Adrenal gland (tissue), 12 donors: ENCODE data around the gene ENTREP3. TPM values are rescaled to one million over a fixed set of nuclear protein-coding genes. Genes with fewer than 3 reads are reported as not detected.

ENCODE experiments used
- DNase-seq, 7 donors: peaks; one replicate each; pipeline ENCODE4 v3.0.0-alpha.2; 2019 to 2020
- H3K27ac ChIP-seq, 5 donors: fragments of 200-600 bp; sonication (generic) in 4 of 5; 1 replicate in 3 of 5; 2 replicates in 2 of 5; pipeline versions ENCODE4 v1.5.1 to v1.8.0; 2016 to 2020; ENCODE audit warnings: mild to moderate bottlenecking in 1 of 5
- H3K27me3 ChIP-seq: fragments of 200-600 bp; 2 replicates; pipeline ENCODE4 v1.8.0; 2021
- H3K36me3 ChIP-seq, 2 donors: fragments of 200-600 bp; replicated peaks in 1 of 2; 1 replicate in 1 of 2; 2 replicates in 1 of 2; pipeline versions ENCODE4 v1.5.1 to v1.8.0; 2018 to 2022
- H3K4me1 ChIP-seq, 2 donors: fragments of 200-600 bp; replicated peaks in 1 of 2; 1 replicate in 1 of 2; 2 replicates in 1 of 2; pipeline versions ENCODE4 v1.5.1 to v1.8.0; 2018 to 2021
- H3K4me3 ChIP-seq, 4 donors: fragments of 200-600 bp; sonication (generic) in 3 of 4; one replicate each; pipeline ENCODE4 v1.5.1; 2016 to 2018
- H3K9me3 ChIP-seq, 3 donors: fragments of 200-600 bp; sonication (generic) in 1 of 3; replicated peaks in 1 of 3; 1 replicate in 2 of 3; 2 replicates in 1 of 3; pipeline versions ENCODE4 v1.5.1 to v1.8.0; 2016 to 2021
- CTCF ChIP-seq, 6 experiments: fragments of 450-650 bp in 4 of 6; fragments of 200-600 bp in 2 of 6; sonication (generic) in 1 of 6; IDR thresholded peaks; 1 replicate in 5 of 6; 2 replicates in 1 of 6; pipeline versions ENCODE4 v1.5.1 to v1.8.0; 2016 to 2021; ENCODE audit warnings: antibody characterized with exemption in 6 of 6, mild to moderate bottlenecking in 2 of 6, moderate library complexity in 1 of 6
- POLR2A ChIP-seq, 2 donors: fragments of 450-650 bp; IDR thresholded peaks; one replicate each; pipeline ENCODE4 v1.6.1; 2017; ENCODE audit warnings: antibody characterized with exemption in 2 of 2, mild to moderate bottlenecking in 2 of 2, moderate library complexity in 1 of 2
- WGBS, 4 donors: extraction: QIAGEN DNeasy Blood & Tissue Kit in 2 of 4; methylation state at CpG; one replicate each; pipeline versions ENCODE4 v1.1.5 to v1.1.7; 2013 to 2017; 5-methylcytosine and 5-hydroxymethylcytosine counted together
- intact Hi-C, 2 donors: fragments of 100-400 bp; cut with DNase I; formaldehyde crosslinking; loops; one replicate each; pipeline versions ENCODE4 v1.14.1 to v1.15.0; 2022 to 2023
- polyA plus RNA-seq, 3 donors: library from polyadenylated mRNA; stranded (reverse); fragments of 200-250 nt in 2 of 3; fragments of 350-450 nt in 1 of 3; fragmentation: Illumina TruSeq in 1 of 3; extraction: RNeasy Lipid Tissue Mini Kit (QIAGEN cat#74804) in 1 of 3; gene quantifications; one replicate each; pipeline ENCODE4 v1.2.3, GENCODE V29; 2013 to 2014
- total RNA-seq, 9 donors: library from RNA; depleted of rRNA in 4 of 9; stranded (reverse); fragments of >200 nt in 4 of 9; fragments of 120-200 nt in 1 of 9; fragmentation: NEBNext Ultra II Directional in 1 of 9; extraction: Animal tissue kit (Norgen Biotek cat#: 25700) in 1 of 9; gene quantifications; one replicate each; pipeline versions ENCODE4 v1.1.0 to v1.2.4, GENCODE V29; 2013 to 2023
- donor health status: healthy with polysubstance abuse.
- donor health status: Bipolar disorder and iron deficiency.
- donor health status: DM: yes; HTN: yes; CAD: no.
- donor health status: DM: no; HTN: no; CAD: no.
- donor health status: DM: no; HTN: no; CAD: no.
- donor health status: DM: yes; HTN: yes; CAD: no.

The ENTREP3 gene
- total and polyA plus RNA-seq, 12 donors: 8.5 to 43.0 (median 26.4) TPM

GRCh38 chr1:155277902-155278688 is 22.8 kb upstream of the ENTREP3 start:
- 0 to 3% (median 1%) methylated on average over 6 to 29 of the region's 29 CpGs for WGBS, 4 donors
- Histone ChIP-seq H3K9me3 (no peaks in the 10 kb centered on the region), H3K27ac (peak overlapping the region in 2 of 5 donors; percentile 60 to 73), H3K36me3 (no peaks in the 10 kb centered on the region), H3K4me3 (peak overlapping the region in 3 of 4 donors; percentile 56 to 82 (median 76)), H3K27me3 (no peaks in the 10 kb centered on the region), H3K4me1 (peaks cover 13 to 18% of the 10 kb centered on the region in 2 donors)
- TF ChIP-seq POLR2A (IDR thresholded peaks at IDR 0.05) (no peak), CTCF (IDR thresholded peaks at IDR 0.05) (peak in 2 of 6 experiments; percentile 26 to 31)
- intact Hi-C loops: loop anchor here in 1 of 2 donors (5.0 to 10.0 kb wide), 2 partner anchors 44 to 317 kb away; partner anchors contain the start of gene RUSC1
- peak; percentile 48 to 80 (median 67) for DNase-seq

GRCh38 chr1:155277070-155277901 is 22.0 kb upstream of the ENTREP3 start, which contains the start of gene HCN3:
Gene HCN3, plus strand, starts transcription at chr1:155277463. Its CDS starts 128 bp downstream, at chr1:155277591.
- H3K27ac ChIP-seq: peak within 1 kb of the TSS in 2 of 5 donors; percentile 60 to 73
- no peak for TF ChIP-seq POLR2A (IDR thresholded peaks at IDR 0.05)
- TF ChIP-seq CTCF (IDR thresholded peaks at IDR 0.05): peak in 4 of 6 experiments; percentile 27 to 70 (median 62)
- no peaks in the 10 kb centered on the region for H3K27me3 ChIP-seq
- peaks cover 16 to 21% of the 10 kb centered on the region in 2 donors for H3K4me1 ChIP-seq
- intact Hi-C loops: loop anchor here in 1 of 2 donors (5.0 to 10.0 kb wide), 2 partner anchors 45 to 318 kb away; partner anchors contain the start of gene RUSC1
- peak within 1 kb of the TSS; percentile 38 to 82 (median 66) for H3K4me3 ChIP-seq
- no peaks in the 10 kb centered on the region for H3K36me3 ChIP-seq
- peak; percentile 97 to 99 (median 99) for DNase-seq
- H3K9me3 ChIP-seq: no peaks in the 10 kb centered on the region
- WGBS, 4 donors: 0 to 2% (median 1%) methylated on average over 10 to 68 of the region's 68 CpGs

DNA sequence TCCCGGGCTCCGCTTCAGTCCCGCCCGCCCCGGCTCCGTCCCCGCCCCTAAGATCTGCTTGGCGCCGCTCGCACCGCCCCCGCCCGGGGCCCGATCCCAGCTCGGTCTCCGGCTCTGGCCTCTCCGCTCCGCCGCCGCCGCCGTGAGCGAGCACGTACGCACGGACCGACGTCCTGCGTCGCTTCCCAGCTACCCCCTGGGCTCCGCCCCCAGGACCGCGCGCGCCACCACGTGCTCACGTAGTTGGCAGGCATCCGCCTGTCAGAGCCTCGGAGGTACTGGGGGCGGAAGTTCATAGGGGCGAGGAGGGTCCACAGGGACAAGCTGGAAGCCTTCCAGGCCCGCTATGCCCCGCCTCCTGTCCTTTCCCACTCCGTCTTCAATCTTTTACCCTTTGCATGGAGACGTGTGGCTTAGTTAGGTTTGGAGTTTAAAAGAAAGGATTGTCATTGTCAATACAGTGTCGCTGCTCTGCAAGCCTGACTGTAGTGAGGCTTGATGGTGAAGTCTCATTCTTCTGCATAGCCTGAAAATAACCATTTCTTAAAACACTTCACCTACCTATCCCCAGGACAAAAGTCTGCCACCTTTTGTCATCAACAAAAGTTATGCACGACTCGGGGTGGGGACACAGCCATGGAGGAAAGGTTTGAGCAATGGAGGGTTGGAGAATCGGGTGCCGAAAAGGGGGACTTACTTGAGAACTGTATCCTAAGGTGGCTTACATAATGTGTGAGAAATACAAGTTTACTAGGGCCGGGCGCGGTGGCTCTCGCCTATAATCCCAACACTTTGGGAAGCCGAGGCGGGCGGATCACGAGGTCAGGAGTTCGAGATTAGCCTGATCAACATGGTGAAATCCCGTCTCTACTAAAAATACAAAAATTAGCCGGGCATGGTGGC is 18.3 kb upstream of the ENTREP3 start, which contains the start of gene CLK2:
Gene CLK2 (minus strand): TSS at position 162 of the 903 bp plus-strand sequence. CDS start 2,527 bp downstream, outside the sequence.
- Histone ChIP-seq H3K27me3 (no peaks in the 10 kb centered on the region), H3K27ac (peak within 1 kb of the TSS; percentile 90 to 100 (median 98)), H3K4me1 (peaks cover 22 to 28% of the 10 kb centered on the region in 2 donors), H3K4me3 (peak within 1 kb of the TSS; percentile 16 to 98 (median 76)), H3K36me3 (peaks cover 0 to 30% of the 10 kb centered on the region in 2 donors), H3K9me3 (no peaks in the 10 kb centered on the region)
- TF ChIP-seq CTCF (IDR thresholded peaks at IDR 0.05): no peak
- peak; percentile 83 to 88 for TF ChIP-seq POLR2A (IDR thresholded peaks at IDR 0.05)
- 13 to 42% (median 21%) methylated on average over 22 to 61 of the region's 61 CpGs for WGBS, 4 donors
- intact Hi-C loops: loop anchor here in 1 of 2 donors (10.0 kb wide), 1 partner anchor 321 kb away; no protein-coding TSS in a partner anchor
- peak; percentile 95 to 97 (median 95) for DNase-seq
